ENCODE measurements around the gene PCDHGA11. TPM values are rescaled to one million over a fixed set of nuclear protein-coding genes. Genes with fewer than 3 reads are reported as not detected.
"Not testable (repeated sequence)": the region's sequence is repeated elsewhere in the genome, so short reads cannot be mapped to it uniquely, and the experiment has no call there.

Gene PCDHGA11
- polyA plus RNA-seq (2011; rRNA removed) (7.5 and 7.7 TPM in 2 replicates), polyA minus RNA-seq (2011; rRNA and poly(A)+ RNA removed) (19.1 and 20.4 TPM in 2 replicates)

DNA sequence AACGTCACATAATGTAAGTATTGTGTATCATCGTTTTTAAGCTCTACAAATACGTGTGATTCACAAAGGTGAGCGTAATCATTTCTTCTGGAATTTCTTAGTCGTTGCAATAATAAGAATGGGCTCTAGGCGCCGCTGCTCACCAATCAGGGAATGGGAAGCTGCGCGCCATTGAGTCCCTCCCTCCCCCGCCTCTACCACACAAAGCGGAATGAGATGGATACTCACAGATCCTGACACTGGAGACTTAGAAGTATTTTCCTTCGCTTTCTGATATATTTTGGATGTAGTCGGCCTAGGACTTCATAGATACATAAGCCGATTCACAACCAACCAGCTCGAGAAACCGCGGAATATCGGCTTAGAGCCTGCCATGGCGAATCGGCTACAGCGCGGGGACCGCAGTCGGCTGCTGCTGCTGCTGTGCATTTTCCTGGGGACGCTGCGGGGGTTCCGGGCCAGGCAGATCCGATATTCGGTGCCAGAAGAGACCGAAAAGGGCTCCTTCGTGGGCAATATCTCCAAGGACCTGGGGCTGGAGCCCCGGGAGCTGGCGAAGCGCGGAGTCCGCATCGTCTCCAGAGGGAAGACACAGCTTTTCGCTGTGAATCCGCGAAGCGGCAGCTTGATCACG is at the start of gene PCDHGA11:
Gene PCDHGA11 (plus strand): TSS at position 197 of the 634 bp plus-strand sequence. CDS start 177 bp downstream, at position 374.
- Histone ChIP-seq H3K9me3 (ENCODE audit: control insufficient read depth, insufficient read depth, low read length) (peaks cover 60% of the 10 kb centered on the region), H3K27me3 (ENCODE audit: control insufficient read depth, insufficient read depth, low read length) (no peaks in the 10 kb centered on the region), H3K4me3 (ENCODE audit: low read depth, low read length) (peak within 1 kb of the TSS; percentile 50), H3K27ac (ENCODE audit: low read depth, low read length) (peak within 1 kb of the TSS; percentile 39)
- TF ChIP-seq, protein P1, sequence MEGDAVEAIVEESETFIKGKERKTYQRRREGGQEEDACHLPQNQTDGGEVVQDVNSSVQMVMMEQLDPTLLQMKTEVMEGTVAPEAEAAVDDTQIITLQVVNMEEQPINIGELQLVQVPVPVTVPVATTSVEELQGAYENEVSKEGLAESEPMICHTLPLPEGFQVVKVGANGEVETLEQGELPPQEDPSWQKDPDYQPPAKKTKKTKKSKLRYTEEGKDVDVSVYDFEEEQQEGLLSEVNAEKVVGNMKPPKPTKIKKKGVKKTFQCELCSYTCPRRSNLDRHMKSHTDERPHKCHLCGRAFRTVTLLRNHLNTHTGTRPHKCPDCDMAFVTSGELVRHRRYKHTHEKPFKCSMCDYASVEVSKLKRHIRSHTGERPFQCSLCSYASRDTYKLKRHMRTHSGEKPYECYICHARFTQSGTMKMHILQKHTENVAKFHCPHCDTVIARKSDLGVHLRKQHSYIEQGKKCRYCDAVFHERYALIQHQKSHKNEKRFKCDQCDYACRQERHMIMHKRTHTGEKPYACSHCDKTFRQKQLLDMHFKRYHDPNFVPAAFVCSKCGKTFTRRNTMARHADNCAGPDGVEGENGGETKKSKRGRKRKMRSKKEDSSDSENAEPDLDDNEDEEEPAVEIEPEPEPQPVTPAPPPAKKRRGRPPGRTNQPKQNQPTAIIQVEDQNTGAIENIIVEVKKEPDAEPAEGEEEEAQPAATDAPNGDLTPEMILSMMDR (IDR thresholded peaks at IDR 0.05; ENCODE audit: low read depth, low read length): peak; percentile 54
- DNase-seq (ENCODE audit: low read depth, low spot score): no peak
- ChIA-PET POLR2A (interaction anchor here (1.0 kb wide), 1 partner anchor 54 kb away, joined by 4 read pairs; no protein-coding TSS in a partner anchor), CTCF (interaction anchor here (0.7 to 7.6 kb wide), 13 partner anchors 9 to 146 kb away, joined by 3 to 106 read pairs (median 5); partner anchors contain the start of genes PCDHGA10, PCDHGA12, PCDHGB3 and PCDHGC3)

DNA sequence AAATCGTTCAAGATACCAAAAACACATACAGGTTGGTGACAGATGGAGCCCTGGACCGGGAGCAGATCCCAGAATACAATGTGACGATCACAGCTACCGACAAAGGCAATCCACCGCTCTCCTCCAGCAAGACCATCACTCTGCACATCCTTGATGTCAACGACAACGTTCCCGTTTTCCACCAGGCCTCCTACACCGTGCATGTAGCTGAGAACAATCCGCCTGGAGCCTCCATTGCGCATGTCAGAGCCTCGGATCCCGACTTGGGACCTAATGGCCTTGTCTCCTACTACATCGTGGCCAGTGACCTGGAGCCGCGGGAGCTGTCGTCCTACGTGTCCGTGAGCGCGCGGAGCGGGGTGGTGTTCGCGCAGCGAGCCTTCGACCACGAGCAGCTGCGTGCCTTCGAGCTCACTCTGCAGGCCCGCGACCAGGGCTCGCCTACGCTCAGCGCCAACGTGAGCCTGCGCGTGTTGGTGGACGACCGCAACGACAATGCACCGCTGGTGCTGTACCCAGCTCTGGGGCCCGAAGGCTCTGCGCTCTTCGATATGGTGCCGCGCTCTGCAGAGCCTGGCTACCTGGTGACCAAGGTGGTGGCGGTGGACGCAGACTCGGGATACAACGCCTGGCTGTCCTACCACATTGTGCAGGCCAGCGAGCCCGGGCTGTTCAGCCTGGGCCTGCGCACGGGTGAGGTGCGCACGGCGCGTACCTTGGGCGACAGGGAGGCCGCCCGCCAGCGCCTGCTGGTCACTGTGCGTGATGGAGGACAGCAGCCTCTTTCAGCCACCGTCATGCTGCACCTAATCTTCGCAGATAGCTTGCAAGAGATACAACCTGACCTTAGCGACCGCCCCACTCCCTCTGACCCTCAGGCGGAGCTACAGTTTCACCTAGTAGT is 49.0 kb upstream of the PCDHGA11 start:
- ChIA-PET CTCF (interaction anchor here (0.9 to 3.8 kb wide), 8 partner anchors 22 to 195 kb away, joined by 3 to 105 read pairs (median 14); partner anchors contain the start of genes PCDHGA10, PCDHGA12, PCDHGB1 and TAF7), POLR2A (no interaction called here)
- Histone ChIP-seq H3K9me3 (ENCODE audit: control insufficient read depth, insufficient read depth, low read length) (peaks cover 67% of the 10 kb centered on the region), H3K27me3 (ENCODE audit: control insufficient read depth, insufficient read depth, low read length) (peaks cover 4% of the 10 kb centered on the region), H3K4me3 (ENCODE audit: low read depth, low read length) (no peak overlapping the region), H3K27ac (ENCODE audit: low read depth, low read length) (no peak overlapping the region)
- TF ChIP-seq, protein P1 (IDR thresholded peaks at IDR 0.05; ENCODE audit: low read depth, low read length): no peak
- DNase-seq (ENCODE audit: low read depth, low spot score): no peak

GRCh38 chr5:141373673-141374317 is 47.1 kb upstream of the PCDHGA11 start, which contains the start of gene PCDHGA6:
Gene PCDHGA6 (plus strand): TSS chr5:141373891. CDS start chr5:141374084, 193 bp downstream.
- no peak within 1 kb of the TSS for H3K27ac ChIP-seq (ENCODE audit: low read depth, low read length)
- H3K9me3 ChIP-seq (ENCODE audit: control insufficient read depth, insufficient read depth, low read length): peaks cover 71% of the 10 kb centered on the region
- TF ChIP-seq, protein P1 (IDR thresholded peaks at IDR 0.05; ENCODE audit: low read depth, low read length): peak; percentile 54
- DNase-seq (ENCODE audit: low read depth, low spot score): no peak
- peak within 1 kb of the TSS; percentile 37 for H3K4me3 ChIP-seq (ENCODE audit: low read depth, low read length)
- H3K27me3 ChIP-seq (ENCODE audit: control insufficient read depth, insufficient read depth, low read length): peaks cover 4% of the 10 kb centered on the region
- ChIA-PET CTCF (interaction anchor here (0.6 to 2.8 kb wide), 11 partner anchors 17 to 194 kb away, joined by 3 to 22 read pairs (median 4); partner anchors contain the start of genes PCDHGA12 and PCDHGB7), POLR2A (no interaction called here)

- Histone ChIP-seq H3K27me3 (ENCODE audit: control insufficient read depth, insufficient read depth, low read length) (peaks cover 4% of the 10 kb centered on the region), H3K27ac (ENCODE audit: low read depth, low read length) (no peak overlapping the region), H3K9me3 (ENCODE audit: control insufficient read depth, insufficient read depth, low read length) (peaks cover 71% of the 10 kb centered on the region), H3K4me3 (ENCODE audit: low read depth, low read length) (no peak overlapping the region)
- DNase-seq (ENCODE audit: low read depth, low spot score): no peak
- ChIA-PET CTCF (interaction anchor here (0.6 to 2.8 kb wide), 9 partner anchors 16 to 193 kb away, joined by 3 to 22 read pairs (median 4); partner anchors contain the start of gene PCDHGA12), POLR2A (no interaction called here)
- TF ChIP-seq, protein P1 (IDR thresholded peaks at IDR 0.05; ENCODE audit: low read depth, low read length): no peak
Measured at GRCh38 chr5:141374627-141375026, 46.2 kb upstream of the PCDHGA11 start.

GRCh38 chr5:141375444-141376155 is 45.3 kb upstream of the PCDHGA11 start:
- CTCF ChIA-PET: interaction anchor here (1.0 to 2.8 kb wide), 3 partner anchors 15 to 193 kb away, joined by 3 to 22 read pairs (median 4); no protein-coding TSS in a partner anchor

More at GRCh38 chr5:141375444-141376155, 45.3 kb upstream of the PCDHGA11 start:
- POLR2A ChIA-PET; H3K27ac ChIP-seq (ENCODE audit: low read depth, low read length); DNase-seq (ENCODE audit: low read depth, low spot score); H3K4me3 ChIP-seq (ENCODE audit: low read depth, low read length); H3K27me3 ChIP-seq (ENCODE audit: control insufficient read depth, insufficient read depth, low read length): not testable (repeated sequence)
- peaks cover 67% of the 10 kb centered on the region for H3K9me3 ChIP-seq (ENCODE audit: control insufficient read depth, insufficient read depth, low read length)
